ENCODE data around the gene CNTNAP2.
"Not testable (repeated sequence)": the region's sequence is repeated elsewhere in the genome, so short reads cannot be mapped to it uniquely, and the experiment has no call there.

DNA sequence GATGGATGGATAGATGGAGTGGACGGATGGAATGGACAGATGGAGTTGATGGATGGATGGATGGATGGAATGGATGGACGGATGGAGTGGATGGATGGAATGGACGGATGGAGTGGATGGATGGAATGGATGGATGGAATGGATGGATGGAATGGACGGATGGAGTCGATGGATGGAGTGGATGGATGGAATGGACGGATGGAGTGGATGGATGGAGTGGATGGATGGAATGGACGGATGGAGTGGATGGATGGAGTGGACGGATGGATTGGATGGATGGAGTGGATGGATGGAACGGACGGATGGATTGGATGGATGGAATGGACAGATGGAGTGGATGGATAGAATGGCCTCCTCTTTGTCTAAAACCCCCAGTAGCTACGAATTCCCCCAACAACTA, 2214.9 kb downstream of the CNTNAP2 start:
- TF ChIP-seq, protein P1, sequence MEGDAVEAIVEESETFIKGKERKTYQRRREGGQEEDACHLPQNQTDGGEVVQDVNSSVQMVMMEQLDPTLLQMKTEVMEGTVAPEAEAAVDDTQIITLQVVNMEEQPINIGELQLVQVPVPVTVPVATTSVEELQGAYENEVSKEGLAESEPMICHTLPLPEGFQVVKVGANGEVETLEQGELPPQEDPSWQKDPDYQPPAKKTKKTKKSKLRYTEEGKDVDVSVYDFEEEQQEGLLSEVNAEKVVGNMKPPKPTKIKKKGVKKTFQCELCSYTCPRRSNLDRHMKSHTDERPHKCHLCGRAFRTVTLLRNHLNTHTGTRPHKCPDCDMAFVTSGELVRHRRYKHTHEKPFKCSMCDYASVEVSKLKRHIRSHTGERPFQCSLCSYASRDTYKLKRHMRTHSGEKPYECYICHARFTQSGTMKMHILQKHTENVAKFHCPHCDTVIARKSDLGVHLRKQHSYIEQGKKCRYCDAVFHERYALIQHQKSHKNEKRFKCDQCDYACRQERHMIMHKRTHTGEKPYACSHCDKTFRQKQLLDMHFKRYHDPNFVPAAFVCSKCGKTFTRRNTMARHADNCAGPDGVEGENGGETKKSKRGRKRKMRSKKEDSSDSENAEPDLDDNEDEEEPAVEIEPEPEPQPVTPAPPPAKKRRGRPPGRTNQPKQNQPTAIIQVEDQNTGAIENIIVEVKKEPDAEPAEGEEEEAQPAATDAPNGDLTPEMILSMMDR (conservative IDR thresholded peaks at IDR 0.05; ENCODE audit: low read depth, low read length) = not testable (repeated sequence)
- TF ChIP-seq EZH2 (IDR thresholded peaks at IDR 0.05; ENCODE audit: borderline replicate concordance, low read depth, low read length, poor library complexity, severe bottlenecking) = not testable (repeated sequence)
